Heart left ventricle (tissue), 16 donors: ENCODE data around the gene MEGF10. TPM values are rescaled to one million over a fixed set of nuclear protein-coding genes. Genes with fewer than 3 reads are reported as not detected.

Source experiments
- ATAC-seq, 4 donors: fragments of 200-7000 bp; cut with Tn5 transposase; one replicate each; pipeline ENCODE4 v1.9.1; 2020 to 2022; ENCODE audit warnings: moderate library complexity in 4 of 4, mild to moderate bottlenecking in 3 of 4, moderate number of reproducible peaks in 1 of 4
- DNase-seq, 5 donors: peaks; one replicate each; pipeline ENCODE4 v3.0.0-alpha.2; 2020
- H3K27ac ChIP-seq, 12 donors: fragments of 200-600 bp; sonication (generic) in 4 of 12; one replicate each; pipeline versions ENCODE4 v1.5.0 to v1.8.0; 2016 to 2022; ENCODE audit warnings: mild to moderate bottlenecking in 2 of 12
- H3K27me3 ChIP-seq, 9 donors: fragments of 200-600 bp; sonication (generic) in 2 of 9; one replicate each; pipeline versions ENCODE4 v1.5.1 to v1.8.0; 2016 to 2022; ENCODE audit warnings: mild to moderate bottlenecking in 3 of 9
- H3K36me3 ChIP-seq, 9 donors: fragments of 200-600 bp; sonication (generic) in 2 of 9; one replicate each; pipeline versions ENCODE4 v1.5.0 to v1.8.0; 2018 to 2022; ENCODE audit warnings: mild to moderate bottlenecking in 2 of 9
- H3K4me1 ChIP-seq, 12 donors: fragments of 200-600 bp; sonication (generic) in 4 of 12; one replicate each; pipeline versions ENCODE4 v1.5.0 to v1.8.0; 2016 to 2022; ENCODE audit warnings: mild to moderate bottlenecking in 3 of 12
- H3K4me3 ChIP-seq, 12 donors: fragments of 200-600 bp; sonication (generic) in 4 of 12; one replicate each; pipeline versions ENCODE4 v1.5.0 to v1.8.0; 2017 to 2022; ENCODE audit warnings: mild to moderate bottlenecking in 9 of 12, moderate library complexity in 4 of 12
- H3K9me3 ChIP-seq, 12 donors: fragments of 200-600 bp; sonication (generic) in 4 of 12; one replicate each; pipeline versions ENCODE4 v1.5.0 to v1.8.0; 2016 to 2022; ENCODE audit warnings: mild to moderate bottlenecking in 1 of 12
- CTCF ChIP-seq, 12 donors: fragments of 200-600 bp; sonication (generic) in 4 of 12; IDR thresholded peaks; one replicate each; pipeline versions ENCODE4 v1.5.0 to v1.8.0; 2018 to 2022; ENCODE audit warnings: antibody characterized with exemption in 12 of 12, mild to moderate bottlenecking in 5 of 12
- POLR2A ChIP-seq, 2 donors: fragments of 450-650 bp; IDR thresholded peaks; one replicate each; pipeline ENCODE4 v1.6.1; 2017; ENCODE audit warnings: antibody characterized with exemption in 2 of 2, mild to moderate bottlenecking in 2 of 2, moderate library complexity in 2 of 2
- WGBS, 4 donors: extraction: QIAGEN DNeasy Blood & Tissue Kit in 2 of 4; methylation state at CpG; one replicate each; pipeline versions ENCODE4 v1.1.5 to v1.1.7; 2013 to 2018; 5-methylcytosine and 5-hydroxymethylcytosine counted together
- intact Hi-C, 10 donors: fragments of 100-400 bp; cut with DNase I; formaldehyde crosslinking; loops; one replicate each; pipeline versions ENCODE4 v1.11.1 to v1.14.2; 2022
- polyA plus RNA-seq, 2 donors: library from polyadenylated mRNA; stranded (reverse); fragments of 200-250 nt; gene quantifications; one replicate each; pipeline ENCODE4 v1.2.3, GENCODE V29; 2013
- total RNA-seq, 9 donors: library from RNA; depleted of rRNA in 2 of 9; stranded (reverse); fragments of >200 nt in 2 of 9; fragmentation: NEBNext Ultra II Directional in 3 of 9; extraction: Animal tissue kit (Norgen Biotek cat#: 25700) in 3 of 9; gene quantifications; one replicate each; pipeline versions ENCODE4 v1.1.0 to v1.2.4, GENCODE V29; 2016 to 2023
- donor health status: ischemic (EF 13 %, LVEDD 7.1; RV severe dilation, severe dysfunction).
- donor health status: healthy with polysubstance abuse.
- donor health status: DM: no; HTN: yes; CAD: no.
- donor health status: DM: no; HTN: no; CAD: no.
- donor health status: ischemic (EF 25% LVEDD 6.9; RV normal size, moderate dysfunction).
- donor health status: ischemic (EF 25% LVEDD 5.7; RV mildly dilated, moderate dysfunction).
- donor health status: healthy.
- donor health status: DM: yes; HTN: yes; CAD: no.
- donor health status: ischemic (EF 35%, LVEDD 5.7; RV mildly dilated, moderate dysfunction).
- donor health status: nonischemic (EF 11% LVEDD 7.7; RV severe dilation, severe dysfunction).
- donor health status: DM: yes; HTN: yes; CAD: no.
- donor health status: PGD.
- donor health status: ischemic (EF 29% LVEDD 5.4; RV normal size, mild dysfunction).
- donor health status: nonischemic (EF 23%, LVEDD 6.1; RV moderate dilation, normal function).

Gene MEGF10
- total and polyA plus RNA-seq, 11 donors = 0.04 to 1.3 (median 0.32) TPM

DNA sequence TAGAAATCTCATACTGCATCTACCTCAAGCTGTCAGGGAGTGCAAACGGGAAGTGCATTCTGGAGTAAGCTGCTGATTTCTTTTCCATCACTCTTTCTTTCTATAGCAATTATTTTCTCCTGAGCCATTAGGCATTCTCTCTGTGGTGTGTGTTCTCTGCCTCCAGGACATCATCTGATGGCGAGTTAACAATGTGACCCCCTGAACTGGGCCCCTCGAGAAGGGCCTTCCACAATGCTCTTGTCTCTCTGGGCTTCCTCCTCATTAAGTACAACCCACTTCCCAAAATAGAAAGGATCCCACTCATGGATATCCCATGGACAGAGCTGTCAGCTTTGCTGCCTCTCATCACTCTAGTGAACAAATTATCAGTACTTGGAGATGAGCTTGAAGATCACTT lies 130.2 kb downstream of the MEGF10 start:
- no peak for ATAC-seq
- H3K36me3 ChIP-seq = no peaks in the 10 kb centered on the region
- H3K9me3 ChIP-seq = no peaks in the 10 kb centered on the region
- 34 to 55% (median 41%) methylated on average over 3 of the region's 3 CpGs for WGBS, 4 donors
- peaks cover 0 to 12% (median under 1%) of the 10 kb centered on the region in 12 donors for H3K4me1 ChIP-seq
- no peak overlapping the region for H3K27ac ChIP-seq
- no peaks in the 10 kb centered on the region for H3K27me3 ChIP-seq
- intact Hi-C loops = no loop called here
- H3K4me3 ChIP-seq = no peak overlapping the region
- no peak for TF ChIP-seq CTCF (IDR thresholded peaks at IDR 0.05)
- TF ChIP-seq POLR2A (IDR thresholded peaks at IDR 0.05) = no peak
- DNase-seq = no peak

- peaks cover 0 to 17% (median 2%) of the 10 kb centered on the region in 12 donors for H3K4me1 ChIP-seq
- no peak overlapping the region for H3K27ac ChIP-seq
- no peaks in the 10 kb centered on the region for H3K9me3 ChIP-seq
- 71 to 88% (median 82%) methylated on average over 2 of the region's 2 CpGs for WGBS, 4 donors
- intact Hi-C loops = no loop called here
- TF ChIP-seq POLR2A (IDR thresholded peaks at IDR 0.05) = no peak
- ATAC-seq = no peak
- no peak overlapping the region for H3K4me3 ChIP-seq
- no peaks in the 10 kb centered on the region for H3K36me3 ChIP-seq
- DNase-seq = no peak
- H3K27me3 ChIP-seq = no peaks in the 10 kb centered on the region
These were observed 130.9 kb downstream of the MEGF10 start for GRCh38 chr5:127421471-127421870.

GRCh38 chr5:127423173-127423798 lies 132.7 kb downstream of the MEGF10 start:
- H3K4me3 ChIP-seq = no peak overlapping the region
- no peaks in the 10 kb centered on the region for H3K27me3 ChIP-seq
- H3K4me1 ChIP-seq = peaks cover 0 to 20% (median 3%) of the 10 kb centered on the region in 12 donors
- intact Hi-C loops = no loop called here
- no peaks in the 10 kb centered on the region for H3K9me3 ChIP-seq
- ATAC-seq (no peak), DNase-seq (no peak)
- WGBS, 4 donors = 79 to 84% (median 82%) methylated on average over 4 of the region's 4 CpGs
- TF ChIP-seq CTCF (IDR thresholded peaks at IDR 0.05) (no peak), POLR2A (IDR thresholded peaks at IDR 0.05) (no peak)
- no peak overlapping the region for H3K27ac ChIP-seq
- no peaks in the 10 kb centered on the region for H3K36me3 ChIP-seq

DNA sequence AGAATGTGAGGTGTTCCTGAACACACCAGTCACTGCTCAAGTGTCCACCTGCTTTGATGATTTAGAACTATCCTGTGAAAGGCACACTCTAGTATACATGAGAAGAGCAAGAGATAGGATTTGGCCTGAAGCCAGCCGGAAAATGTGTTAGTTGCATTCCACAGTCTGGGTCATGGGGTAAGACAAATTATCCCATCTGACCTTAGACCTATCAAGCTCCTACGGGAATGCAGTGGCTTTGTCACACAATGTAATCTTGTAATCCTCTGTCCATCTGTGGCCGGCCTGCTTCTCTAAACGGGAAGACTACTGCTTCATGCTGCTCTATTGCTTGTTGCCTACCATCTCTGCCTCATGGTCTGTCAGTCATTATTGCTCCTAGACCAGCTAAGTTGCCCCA lies 134.4 kb downstream of the MEGF10 start:
- DNase-seq = peak in 1 of 5 donors; percentile 27
- no peak for TF ChIP-seq CTCF (IDR thresholded peaks at IDR 0.05)
- TF ChIP-seq POLR2A (IDR thresholded peaks at IDR 0.05) = no peak
- 19 to 37% (median 22%) methylated on average over 4 of the region's 4 CpGs for WGBS, 4 donors

GRCh38 chr5:127425868-127426267 lies 135.3 kb downstream of the MEGF10 start:
- H3K4me1 ChIP-seq = peaks cover 0 to 19% (median 2%) of the 10 kb centered on the region in 12 donors
- DNase-seq (no peak), ATAC-seq (no peak)
- H3K9me3 ChIP-seq = no peaks in the 10 kb centered on the region
- intact Hi-C loops = no loop called here
- H3K27ac ChIP-seq = no peak overlapping the region
- TF ChIP-seq POLR2A (IDR thresholded peaks at IDR 0.05) (no peak), CTCF (IDR thresholded peaks at IDR 0.05) (no peak)
- H3K27me3 ChIP-seq = no peaks in the 10 kb centered on the region
- no peaks in the 10 kb centered on the region for H3K36me3 ChIP-seq
- H3K4me3 ChIP-seq = no peak overlapping the region
- WGBS, 4 donors = 78 to 100% (median 84%) methylated on average over 1 of the region's 1 CpG

More for the DNA sequence above, 134.4 kb downstream of the MEGF10 start:
- Histone ChIP-seq H3K4me1 (peaks cover 0 to 19% (median 2%) of the 10 kb centered on the region in 12 donors), H3K27me3 (no peaks in the 10 kb centered on the region), H3K9me3 (no peaks in the 10 kb centered on the region), H3K4me3 (no peak overlapping the region), H3K27ac (no peak overlapping the region), H3K36me3 (no peaks in the 10 kb centered on the region)
- intact Hi-C loops = no loop called here
- peak in 2 of 4 donors; percentile 22 to 42 for ATAC-seq
